Hematopoietic multipotent progenitor cell treated with erythropoietin and hydrocortisone succinate and interleukin-3 and kit ligand, for 15 days (in vitro differentiated cells): ENCODE measurements around the gene TSHZ3.

ENCODE experiments used
- DNase-seq: peaks from one replicate; pipeline ENCODE4 v3.0.0-alpha.2; 2015; ENCODE audit warnings: low spot score

Gene TSHZ3

DNA sequence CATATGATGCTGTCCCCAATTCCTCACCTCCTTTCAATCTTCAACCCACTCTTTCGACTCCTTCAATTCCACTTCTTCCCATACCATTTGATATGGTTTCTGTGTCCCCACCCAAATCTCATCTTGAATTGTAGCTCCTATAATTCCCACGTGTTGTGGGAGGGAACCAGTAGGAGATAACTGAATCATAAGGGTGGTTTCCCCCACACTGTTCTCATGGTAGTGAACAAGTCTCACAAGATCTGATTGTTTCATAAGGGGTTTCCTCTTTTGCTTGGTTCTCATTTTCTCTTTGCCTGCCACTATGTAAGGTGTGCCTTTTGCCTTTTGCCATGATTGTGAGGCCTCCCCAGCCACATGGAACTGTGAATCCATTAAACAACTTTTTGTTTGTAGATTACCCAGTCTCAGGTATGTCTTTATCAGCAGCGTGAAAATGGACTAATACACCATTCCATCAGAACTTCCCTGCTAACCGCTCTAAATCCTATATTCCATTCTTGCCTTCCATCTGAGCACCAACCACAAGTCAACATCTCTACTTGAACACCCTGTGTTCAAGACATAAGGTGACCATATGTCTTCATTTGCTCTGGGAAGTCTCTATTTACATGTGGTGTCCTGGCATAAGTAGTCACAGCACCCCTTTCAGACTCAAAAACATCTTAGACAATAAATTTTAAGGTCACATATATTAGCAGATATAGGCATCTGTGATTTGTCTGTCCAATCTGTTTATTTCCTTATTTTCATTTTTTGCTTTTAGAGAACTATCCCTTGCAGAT lies 122.9 kb downstream of the TSHZ3 start:
- no peak for DNase-seq
